HCT116 (cell line): ENCODE measurements around the gene DHCR7. TPM values are rescaled to one million over a fixed set of nuclear protein-coding genes. Genes with fewer than 3 reads are reported as not detected.

Source experiments
- ATAC-seq: fragments of 200-7000 bp; cut with Tn5 transposase; 2 replicates; pipeline ENCODE4 v1.9.1; 2020; ENCODE audit warnings: mild to moderate bottlenecking, moderate library complexity
- BruUV-seq: library from RNA; stranded (reverse); fragments of 400-500 nt; replicated peaks from 2 replicates; lab custom pipeline; 2021; lab: Mats Ljungman, UMichigan
- CTCF ChIA-PET: fragments of 300-600 bp; sonication (Branson Sonifier 250); formaldehyde crosslinking; loops from one replicate; lab custom pipeline; 2021; ENCODE audit warnings: antibody characterized with exemption; lab: Charles Lee
- POLR2A ChIA-PET: fragments of 300-600, 350-600 bp; sonication (Branson Sonifier 250); formaldehyde crosslinking; loops from one replicate; lab custom pipeline; 2021; ENCODE audit warnings: antibody characterized with exemption; lab: Charles Lee
- RAD21 ChIA-PET, 2 experiments: fragments of 300-600 bp; sonication (Branson Sonifier 250); formaldehyde crosslinking; loops; one replicate each; lab custom pipeline; 2023; ENCODE audit warnings: low total read pairs in 2 of 2; ENCODE audit not compliant: uncharacterized antibody in 2 of 2, unreplicated experiment in 2 of 2, low non-redundant PET in 1 of 2; lab: Charles Lee
- DNase-seq: peaks from one replicate; pipeline ENCODE4 v3.0.0-alpha.2; 2010; ENCODE audit warnings: low read depth, low spot score
- H2AFZ ChIP-seq: fragments of 200-600 bp; shearing (Covaris generic), sonication (generic); 2 replicates; pipeline ENCODE4 v1.6.1; 2017; ENCODE audit warnings: low read depth, mixed run types, mixed read lengths, antibody characterized with exemption, low read length; ENCODE audit not compliant: poor library complexity, severe bottlenecking
- H3K27ac ChIP-seq: 2 replicates; pipeline ENCODE4 v1.5.1; 2012; ENCODE audit warnings: low read depth, low read length
- H3K27me3 ChIP-seq: fragments of 200-600 bp; sonication (generic); 2 replicates; pipeline ENCODE4 v1.6.1; 2016; ENCODE audit warnings: mixed run types, low read length, mixed read lengths; ENCODE audit not compliant: insufficient read depth
- H3K36me3 ChIP-seq, 2 experiments: fragments of 200-500 bp in 1 of 2; fragments of 200-600 bp in 1 of 2; sonication (Bioruptor generic) in 1 of 2; sonication (generic) in 1 of 2; 2 replicates each; pipeline versions ENCODE4 v1.5.1 to v1.6.1; 2014 to 2016; ENCODE audit warnings: low read length in 2 of 2, inconsistent platforms in 1 of 2, mixed read lengths in 1 of 2, mixed run types in 1 of 2; ENCODE audit not compliant: insufficient read depth in 2 of 2, control insufficient read depth in 1 of 2
- H3K4me1 ChIP-seq, 2 experiments: fragments of 200-600 bp in 1 of 2; sonication (generic) in 1 of 2; 2 replicates each; pipeline versions ENCODE4 v1.5.1 to v1.6.1; 2012 to 2017; ENCODE audit warnings: low read length in 2 of 2, inconsistent platforms in 1 of 2, mild to moderate bottlenecking in 1 of 2, mixed read lengths in 1 of 2, mixed run types in 1 of 2, moderate library complexity in 1 of 2; ENCODE audit not compliant: insufficient read depth in 2 of 2, control insufficient read depth in 1 of 2
- H3K4me2 ChIP-seq: fragments of 200-600 bp; sonication (generic); 2 replicates; pipeline ENCODE4 v1.6.1; 2017; ENCODE audit warnings: mixed run types, low read length, mixed read lengths
- H3K4me3 ChIP-seq, 2 experiments: fragments of 200-600 bp in 1 of 2; sonication (generic) in 1 of 2; replicated peaks in 1 of 2; 2 replicates each; pipeline ENCODE4 v1.5.1; 2011 to 2016; ENCODE audit warnings: low read length in 2 of 2, control low read depth in 1 of 2, low read depth in 1 of 2, mild to moderate bottlenecking in 1 of 2, mixed read lengths in 1 of 2, mixed run types in 1 of 2
- H3K79me2 ChIP-seq: fragments of 200-600 bp; sonication (generic); 2 replicates; pipeline ENCODE4 v1.6.1; 2017; ENCODE audit warnings: mild to moderate bottlenecking, mixed run types, low read length, moderate library complexity, mixed read lengths; ENCODE audit not compliant: insufficient read depth
- H3K9ac ChIP-seq: fragments of 200-600 bp; sonication (generic); 2 replicates; pipeline ENCODE4 v1.6.1; 2016; ENCODE audit warnings: low read length, mixed read lengths
- H3K9me2 ChIP-seq: fragments of 200-600 bp; sonication (generic), shearing (Covaris generic); 2 replicates; pipeline ENCODE4 v1.6.1; 2017; ENCODE audit warnings: mixed run types, mild to moderate bottlenecking, moderate library complexity; ENCODE audit not compliant: insufficient read depth
- H3K9me3 ChIP-seq, 2 experiments: fragments of 200-500 bp in 1 of 2; fragments of 200-600 bp in 1 of 2; sonication (Bioruptor generic) in 1 of 2; sonication (generic) in 1 of 2; 2 replicates each; pipeline ENCODE4 v1.6.1; 2014 to 2017; ENCODE audit warnings: low read length in 2 of 2, mixed read lengths in 2 of 2, inconsistent platforms in 1 of 2, low read depth in 1 of 2, mild to moderate bottlenecking in 1 of 2, mixed run types in 1 of 2, moderate library complexity in 1 of 2; ENCODE audit not compliant: control insufficient read depth in 1 of 2, insufficient read depth in 1 of 2
- H4K20me1 ChIP-seq: fragments of 200-600 bp; sonication (generic), shearing (Covaris generic); 2 replicates; pipeline ENCODE4 v1.6.1; 2017; ENCODE audit warnings: mixed run types, mild to moderate bottlenecking, moderate library complexity; ENCODE audit not compliant: insufficient read depth
- EZH2phosphoT487 ChIP-seq: fragments of 200-600 bp; IDR thresholded peaks from 2 replicates; pipeline ENCODE4 v1.6.1; 2018; ENCODE audit warnings: antibody characterized with exemption, borderline replicate concordance
- POLR2AphosphoS5 ChIP-seq: IDR thresholded peaks from 2 replicates; pipeline ENCODE4 v1.6.1; 2011; ENCODE audit warnings: mild to moderate bottlenecking, low read depth, low read length, moderate library complexity
- RAD21 ChIP-seq: IDR thresholded peaks from 2 replicates; pipeline ENCODE4 v1.6.1; 2012; ENCODE audit warnings: low read depth, mild to moderate bottlenecking
- SP1 ChIP-seq: IDR thresholded peaks from 2 replicates; pipeline ENCODE4 v1.6.1; 2012; ENCODE audit warnings: low read depth
- SRF ChIP-seq: IDR thresholded peaks from 2 replicates; pipeline ENCODE4 v1.6.1; 2012; ENCODE audit warnings: low read depth
- YY1 ChIP-seq: IDR thresholded peaks from 2 replicates; pipeline ENCODE4 v1.6.1; 2011; ENCODE audit warnings: low read length, low read depth, moderate library complexity, mild to moderate bottlenecking; ENCODE audit not compliant: insufficient replicate concordance; ENCODE audit errors: extremely low read depth
- ZFX ChIP-seq: fragments of 450-650 bp; IDR thresholded peaks from 2 replicates; pipeline ENCODE4 v1.6.1; 2017
- intact Hi-C: fragments of 100-400 bp; cut with micrococcal nuclease; formaldehyde crosslinking; loops from 2 replicates; pipeline ENCODE4 v1.10.0; 2022
- total RNA-seq: library from RNA; stranded (reverse); gene quantifications from one replicate; pipeline ENCODE4 v1.2.1, GENCODE V29; 2021; ENCODE audit not compliant: unreplicated experiment
- TF ChIP-seq, protein P1 (sequence below), 3 experiments: fragments of 200-600 bp in 1 of 3; sonication (generic) in 1 of 3; IDR thresholded peaks in 2 of 3; conservative IDR thresholded peaks in 1 of 3; 2 replicates each; pipeline ENCODE4 v1.5.1; 2012 to 2017; ENCODE audit warnings: low read depth in 2 of 3, low read length in 2 of 3, antibody characterized with exemption in 1 of 3, borderline replicate concordance in 1 of 3, control low read depth in 1 of 3, mild to moderate bottlenecking in 1 of 3, mixed read lengths in 1 of 3, mixed run types in 1 of 3, moderate library complexity in 1 of 3; ENCODE audit not compliant: insufficient read depth in 1 of 3
- TF ChIP-seq, protein P2 (sequence below): IDR thresholded peaks from 2 replicates; pipeline ENCODE4 v1.6.1; 2012
- TF ChIP-seq, protein P3 (sequence below): IDR thresholded peaks from 2 replicates; pipeline ENCODE4 v1.6.1; 2011; ENCODE audit warnings: mild to moderate bottlenecking, low read length, moderate library complexity; ENCODE audit not compliant: insufficient replicate concordance; ENCODE audit errors: extremely low read depth
- TF ChIP-seq, protein P4 (sequence below): IDR thresholded peaks from 2 replicates; pipeline ENCODE4 v1.6.1; 2012; ENCODE audit warnings: low read depth

DHCR7 gene
- total RNA-seq, 1 experiment from 2014 or later = 115 TPM

GRCh38 chr11:71442880-71443279, 5.3 kb downstream of the DHCR7 start:
- no peak overlapping the region for H3K4me3 ChIP-seq
- peaks cover 0 to 4% of the 10 kb centered on the region in 2 experiments; a peak in 1 of 4 replicates for H3K9me3 ChIP-seq
- no TSS peak for BruUV-seq
- CTCF ChIA-PET = no interaction called here
- TF ChIP-seq SP1 (no peak), ZFX (no peak), RAD21 (no peak), SRF (no peak), POLR2AphosphoS5 (no peak), EZH2phosphoT487 (no peak), YY1 (no peak)
- TF ChIP-seq, protein P1, sequence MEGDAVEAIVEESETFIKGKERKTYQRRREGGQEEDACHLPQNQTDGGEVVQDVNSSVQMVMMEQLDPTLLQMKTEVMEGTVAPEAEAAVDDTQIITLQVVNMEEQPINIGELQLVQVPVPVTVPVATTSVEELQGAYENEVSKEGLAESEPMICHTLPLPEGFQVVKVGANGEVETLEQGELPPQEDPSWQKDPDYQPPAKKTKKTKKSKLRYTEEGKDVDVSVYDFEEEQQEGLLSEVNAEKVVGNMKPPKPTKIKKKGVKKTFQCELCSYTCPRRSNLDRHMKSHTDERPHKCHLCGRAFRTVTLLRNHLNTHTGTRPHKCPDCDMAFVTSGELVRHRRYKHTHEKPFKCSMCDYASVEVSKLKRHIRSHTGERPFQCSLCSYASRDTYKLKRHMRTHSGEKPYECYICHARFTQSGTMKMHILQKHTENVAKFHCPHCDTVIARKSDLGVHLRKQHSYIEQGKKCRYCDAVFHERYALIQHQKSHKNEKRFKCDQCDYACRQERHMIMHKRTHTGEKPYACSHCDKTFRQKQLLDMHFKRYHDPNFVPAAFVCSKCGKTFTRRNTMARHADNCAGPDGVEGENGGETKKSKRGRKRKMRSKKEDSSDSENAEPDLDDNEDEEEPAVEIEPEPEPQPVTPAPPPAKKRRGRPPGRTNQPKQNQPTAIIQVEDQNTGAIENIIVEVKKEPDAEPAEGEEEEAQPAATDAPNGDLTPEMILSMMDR (IDR thresholded peaks at IDR 0.05 in 2 of 3, conservative IDR thresholded peaks at IDR 0.05 in 1 of 3; ENCODE audit: borderline replicate concordance in 1 of 3, insufficient read depth in 1 of 3, low read depth in 2 of 3, low read length in 2 of 3) = no peak
- TF ChIP-seq, protein P2, sequence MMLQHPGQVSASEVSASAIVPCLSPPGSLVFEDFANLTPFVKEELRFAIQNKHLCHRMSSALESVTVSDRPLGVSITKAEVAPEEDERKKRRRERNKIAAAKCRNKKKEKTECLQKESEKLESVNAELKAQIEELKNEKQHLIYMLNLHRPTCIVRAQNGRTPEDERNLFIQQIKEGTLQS = no peak
- TF ChIP-seq, protein P3, sequence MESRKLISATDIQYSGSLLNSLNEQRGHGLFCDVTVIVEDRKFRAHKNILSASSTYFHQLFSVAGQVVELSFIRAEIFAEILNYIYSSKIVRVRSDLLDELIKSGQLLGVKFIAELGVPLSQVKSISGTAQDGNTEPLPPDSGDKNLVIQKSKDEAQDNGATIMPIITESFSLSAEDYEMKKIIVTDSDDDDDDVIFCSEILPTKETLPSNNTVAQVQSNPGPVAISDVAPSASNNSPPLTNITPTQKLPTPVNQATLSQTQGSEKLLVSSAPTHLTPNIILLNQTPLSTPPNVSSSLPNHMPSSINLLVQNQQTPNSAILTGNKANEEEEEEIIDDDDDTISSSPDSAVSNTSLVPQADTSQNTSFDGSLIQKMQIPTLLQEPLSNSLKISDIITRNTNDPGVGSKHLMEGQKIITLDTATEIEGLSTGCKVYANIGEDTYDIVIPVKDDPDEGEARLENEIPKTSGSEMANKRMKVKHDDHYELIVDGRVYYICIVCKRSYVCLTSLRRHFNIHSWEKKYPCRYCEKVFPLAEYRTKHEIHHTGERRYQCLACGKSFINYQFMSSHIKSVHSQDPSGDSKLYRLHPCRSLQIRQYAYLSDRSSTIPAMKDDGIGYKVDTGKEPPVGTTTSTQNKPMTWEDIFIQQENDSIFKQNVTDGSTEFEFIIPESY = no peak
- TF ChIP-seq, protein P4, sequence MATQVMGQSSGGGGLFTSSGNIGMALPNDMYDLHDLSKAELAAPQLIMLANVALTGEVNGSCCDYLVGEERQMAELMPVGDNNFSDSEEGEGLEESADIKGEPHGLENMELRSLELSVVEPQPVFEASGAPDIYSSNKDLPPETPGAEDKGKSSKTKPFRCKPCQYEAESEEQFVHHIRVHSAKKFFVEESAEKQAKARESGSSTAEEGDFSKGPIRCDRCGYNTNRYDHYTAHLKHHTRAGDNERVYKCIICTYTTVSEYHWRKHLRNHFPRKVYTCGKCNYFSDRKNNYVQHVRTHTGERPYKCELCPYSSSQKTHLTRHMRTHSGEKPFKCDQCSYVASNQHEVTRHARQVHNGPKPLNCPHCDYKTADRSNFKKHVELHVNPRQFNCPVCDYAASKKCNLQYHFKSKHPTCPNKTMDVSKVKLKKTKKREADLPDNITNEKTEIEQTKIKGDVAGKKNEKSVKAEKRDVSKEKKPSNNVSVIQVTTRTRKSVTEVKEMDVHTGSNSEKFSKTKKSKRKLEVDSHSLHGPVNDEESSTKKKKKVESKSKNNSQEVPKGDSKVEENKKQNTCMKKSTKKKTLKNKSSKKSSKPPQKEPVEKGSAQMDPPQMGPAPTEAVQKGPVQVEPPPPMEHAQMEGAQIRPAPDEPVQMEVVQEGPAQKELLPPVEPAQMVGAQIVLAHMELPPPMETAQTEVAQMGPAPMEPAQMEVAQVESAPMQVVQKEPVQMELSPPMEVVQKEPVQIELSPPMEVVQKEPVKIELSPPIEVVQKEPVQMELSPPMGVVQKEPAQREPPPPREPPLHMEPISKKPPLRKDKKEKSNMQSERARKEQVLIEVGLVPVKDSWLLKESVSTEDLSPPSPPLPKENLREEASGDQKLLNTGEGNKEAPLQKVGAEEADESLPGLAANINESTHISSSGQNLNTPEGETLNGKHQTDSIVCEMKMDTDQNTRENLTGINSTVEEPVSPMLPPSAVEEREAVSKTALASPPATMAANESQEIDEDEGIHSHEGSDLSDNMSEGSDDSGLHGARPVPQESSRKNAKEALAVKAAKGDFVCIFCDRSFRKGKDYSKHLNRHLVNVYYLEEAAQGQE = no peak
- H3K27ac ChIP-seq = no peak overlapping the region
- peaks cover 43 to 46% of the 10 kb centered on the region in 2 experiments for H3K36me3 ChIP-seq
- no peaks in the 10 kb centered on the region for H3K27me3 ChIP-seq
- no peaks in the 10 kb centered on the region for H3K9me2 ChIP-seq
- H2AFZ ChIP-seq = no peak overlapping the region
- H4K20me1 ChIP-seq = no peaks in the 10 kb centered on the region
- POLR2A ChIA-PET = no interaction called here
- H3K4me2 ChIP-seq = no peak overlapping the region
- peaks cover 3 to 7% of the 10 kb centered on the region in 2 experiments; a peak in 3 of 4 replicates for H3K4me1 ChIP-seq
- H3K79me2 ChIP-seq = peaks cover 4% of the 10 kb centered on the region; the same call in 1 of the 2 replicates
- RAD21 ChIA-PET = no interaction called here
- DNase-seq (no peak), ATAC-seq (no peak)
- intact Hi-C loops = no loop called here
- no peak overlapping the region for H3K9ac ChIP-seq
